Ishikawa (cell line): ENCODE measurements around the gene RSBN1.

ENCODE experiments used
- CEBPB ChIP-seq: IDR thresholded peaks from 2 replicates; pipeline ENCODE4 v1.6.1; 2012
- CREB1 ChIP-seq: IDR thresholded peaks from 2 replicates; pipeline ENCODE4 v1.6.1; 2012; ENCODE audit warnings: low read depth
- EGR1 ChIP-seq: IDR thresholded peaks from 2 replicates; pipeline ENCODE4 v1.6.1; 2012
- EP300 ChIP-seq: IDR thresholded peaks from 2 replicates; pipeline ENCODE4 v1.6.1; 2012; ENCODE audit warnings: borderline replicate concordance
- FOXM1 ChIP-seq: IDR thresholded peaks from 2 replicates; pipeline ENCODE4 v1.6.1; 2012; ENCODE audit warnings: low read depth, borderline replicate concordance
- NFIC ChIP-seq: IDR thresholded peaks from 2 replicates; pipeline ENCODE4 v1.6.1; 2012
- RAD21 ChIP-seq: IDR thresholded peaks from 2 replicates; pipeline ENCODE4 v1.6.1; 2012; ENCODE audit warnings: low read depth
- TAF1 ChIP-seq: IDR thresholded peaks from 2 replicates; pipeline ENCODE4 v1.6.1; 2012; ENCODE audit warnings: low read depth, mild to moderate bottlenecking
- TCF12 ChIP-seq: IDR thresholded peaks from 2 replicates; pipeline ENCODE4 v1.6.1; 2012; ENCODE audit warnings: low read depth
- TEAD4 ChIP-seq: IDR thresholded peaks from 2 replicates; pipeline ENCODE4 v1.6.1; 2012
- YY1 ChIP-seq: IDR thresholded peaks from 2 replicates; pipeline ENCODE4 v1.6.1; 2012; ENCODE audit warnings: low read depth
- ZBTB7A ChIP-seq: IDR thresholded peaks from 2 replicates; pipeline ENCODE4 v1.6.1; 2012; ENCODE audit warnings: low read depth
- TF ChIP-seq, protein P1 (sequence below): IDR thresholded peaks from 2 replicates; pipeline ENCODE4 v1.6.1; 2012
- TF ChIP-seq, protein P2 (sequence below): IDR thresholded peaks from 2 replicates; pipeline ENCODE4 v1.6.1; 2012
- TF ChIP-seq, protein P3 (sequence below): IDR thresholded peaks from 2 replicates; pipeline ENCODE4 v1.6.1; 2012; ENCODE audit warnings: low read depth, mild to moderate bottlenecking

The RSBN1 gene

GRCh38 chr1:113783254-113784103 is 28.8 kb downstream of the RSBN1 start:
- no peak for TF ChIP-seq EGR1
- no peak for TF ChIP-seq TCF12
- no peak for TF ChIP-seq TAF1
- no peak for TF ChIP-seq TEAD4
- TF ChIP-seq YY1 = no peak
- TF ChIP-seq EP300 = no peak
- TF ChIP-seq, protein P1, sequence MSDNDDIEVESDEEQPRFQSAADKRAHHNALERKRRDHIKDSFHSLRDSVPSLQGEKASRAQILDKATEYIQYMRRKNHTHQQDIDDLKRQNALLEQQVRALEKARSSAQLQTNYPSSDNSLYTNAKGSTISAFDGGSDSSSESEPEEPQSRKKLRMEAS = no peak
- no peak for TF ChIP-seq ZBTB7A
- no peak for TF ChIP-seq CEBPB
- TF ChIP-seq FOXM1 = no peak
- no peak for TF ChIP-seq NFIC
- TF ChIP-seq CREB1 = no peak
- TF ChIP-seq, protein P2, sequence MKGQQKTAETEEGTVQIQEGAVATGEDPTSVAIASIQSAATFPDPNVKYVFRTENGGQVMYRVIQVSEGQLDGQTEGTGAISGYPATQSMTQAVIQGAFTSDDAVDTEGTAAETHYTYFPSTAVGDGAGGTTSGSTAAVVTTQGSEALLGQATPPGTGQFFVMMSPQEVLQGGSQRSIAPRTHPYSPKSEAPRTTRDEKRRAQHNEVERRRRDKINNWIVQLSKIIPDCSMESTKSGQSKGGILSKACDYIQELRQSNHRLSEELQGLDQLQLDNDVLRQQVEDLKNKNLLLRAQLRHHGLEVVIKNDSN = no peak
- TF ChIP-seq, protein P3, sequence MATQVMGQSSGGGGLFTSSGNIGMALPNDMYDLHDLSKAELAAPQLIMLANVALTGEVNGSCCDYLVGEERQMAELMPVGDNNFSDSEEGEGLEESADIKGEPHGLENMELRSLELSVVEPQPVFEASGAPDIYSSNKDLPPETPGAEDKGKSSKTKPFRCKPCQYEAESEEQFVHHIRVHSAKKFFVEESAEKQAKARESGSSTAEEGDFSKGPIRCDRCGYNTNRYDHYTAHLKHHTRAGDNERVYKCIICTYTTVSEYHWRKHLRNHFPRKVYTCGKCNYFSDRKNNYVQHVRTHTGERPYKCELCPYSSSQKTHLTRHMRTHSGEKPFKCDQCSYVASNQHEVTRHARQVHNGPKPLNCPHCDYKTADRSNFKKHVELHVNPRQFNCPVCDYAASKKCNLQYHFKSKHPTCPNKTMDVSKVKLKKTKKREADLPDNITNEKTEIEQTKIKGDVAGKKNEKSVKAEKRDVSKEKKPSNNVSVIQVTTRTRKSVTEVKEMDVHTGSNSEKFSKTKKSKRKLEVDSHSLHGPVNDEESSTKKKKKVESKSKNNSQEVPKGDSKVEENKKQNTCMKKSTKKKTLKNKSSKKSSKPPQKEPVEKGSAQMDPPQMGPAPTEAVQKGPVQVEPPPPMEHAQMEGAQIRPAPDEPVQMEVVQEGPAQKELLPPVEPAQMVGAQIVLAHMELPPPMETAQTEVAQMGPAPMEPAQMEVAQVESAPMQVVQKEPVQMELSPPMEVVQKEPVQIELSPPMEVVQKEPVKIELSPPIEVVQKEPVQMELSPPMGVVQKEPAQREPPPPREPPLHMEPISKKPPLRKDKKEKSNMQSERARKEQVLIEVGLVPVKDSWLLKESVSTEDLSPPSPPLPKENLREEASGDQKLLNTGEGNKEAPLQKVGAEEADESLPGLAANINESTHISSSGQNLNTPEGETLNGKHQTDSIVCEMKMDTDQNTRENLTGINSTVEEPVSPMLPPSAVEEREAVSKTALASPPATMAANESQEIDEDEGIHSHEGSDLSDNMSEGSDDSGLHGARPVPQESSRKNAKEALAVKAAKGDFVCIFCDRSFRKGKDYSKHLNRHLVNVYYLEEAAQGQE = no peak
- no peak for TF ChIP-seq RAD21

DNA sequence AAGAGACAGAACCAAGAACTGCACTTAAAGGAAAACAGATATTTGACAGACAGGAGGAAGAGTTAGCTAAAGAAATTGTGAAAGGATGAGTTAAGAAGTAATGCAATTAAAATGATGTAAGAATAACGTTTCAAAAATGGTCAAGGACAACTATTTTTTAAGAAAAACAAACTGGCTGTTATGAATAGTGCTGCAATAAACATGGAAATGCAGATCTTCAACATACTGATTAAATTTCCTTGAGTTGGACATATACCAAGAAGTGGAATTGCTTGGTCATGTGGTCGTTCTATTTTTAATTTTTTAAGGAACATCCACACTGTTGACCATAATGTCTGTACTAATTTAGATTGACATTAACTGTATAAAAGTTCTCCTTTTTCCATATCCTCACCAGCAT is 29.9 kb downstream of the RSBN1 start:
- no peak for TF ChIP-seq NFIC
- TF ChIP-seq TCF12 = no peak
- TF ChIP-seq TEAD4 = no peak
- TF ChIP-seq, protein P1 = no peak
- no peak for TF ChIP-seq ZBTB7A
- no peak for TF ChIP-seq CEBPB
- no peak for TF ChIP-seq FOXM1
- TF ChIP-seq EP300 = no peak
- no peak for TF ChIP-seq RAD21

GRCh38 chr1:113780374-113781146 is 31.7 kb downstream of the RSBN1 start:
- TF ChIP-seq TEAD4 (no peak), NFIC (no peak), RAD21 (no peak), CEBPB (no peak), EP300 (no peak), TCF12 (no peak), CREB1 (no peak), YY1 (no peak), ZBTB7A (no peak), FOXM1 (no peak), EGR1 (no peak), TAF1 (no peak)
- TF ChIP-seq, protein P3 = no peak
- TF ChIP-seq, protein P1 = no peak
- TF ChIP-seq, protein P2 = no peak

DNA sequence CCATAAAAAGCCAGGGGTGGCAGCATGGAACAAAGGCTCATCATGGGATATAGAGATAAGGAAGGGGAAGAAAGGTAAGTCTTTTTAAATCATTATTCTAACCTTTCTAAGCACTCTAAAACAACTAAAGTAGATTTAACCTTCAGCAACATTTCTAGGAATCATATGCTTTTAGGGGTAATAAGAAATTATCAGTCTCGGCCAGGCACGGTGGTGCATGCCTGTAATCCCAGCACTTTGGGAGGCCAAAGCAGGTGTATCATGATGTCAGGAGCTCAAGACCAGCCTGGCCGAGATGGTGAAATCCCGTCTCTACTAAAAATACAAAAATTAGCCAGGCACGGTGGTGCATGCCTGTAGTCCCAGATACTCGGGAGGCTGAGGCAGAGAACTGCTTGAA is 32.7 kb downstream of the RSBN1 start:
- TF ChIP-seq EGR1 = no peak
- TF ChIP-seq CEBPB = no peak
- TF ChIP-seq, protein P3 = no peak
